ENCODE data around the gene TBC1D22A. TPM values are rescaled to one million over a fixed set of nuclear protein-coding genes. Genes with fewer than 3 reads are reported as not detected.

Gene TBC1D22A
- polyA plus RNA-seq, 4 donors, result 17.7 to 26.4 (median 21.0) TPM

DNA sequence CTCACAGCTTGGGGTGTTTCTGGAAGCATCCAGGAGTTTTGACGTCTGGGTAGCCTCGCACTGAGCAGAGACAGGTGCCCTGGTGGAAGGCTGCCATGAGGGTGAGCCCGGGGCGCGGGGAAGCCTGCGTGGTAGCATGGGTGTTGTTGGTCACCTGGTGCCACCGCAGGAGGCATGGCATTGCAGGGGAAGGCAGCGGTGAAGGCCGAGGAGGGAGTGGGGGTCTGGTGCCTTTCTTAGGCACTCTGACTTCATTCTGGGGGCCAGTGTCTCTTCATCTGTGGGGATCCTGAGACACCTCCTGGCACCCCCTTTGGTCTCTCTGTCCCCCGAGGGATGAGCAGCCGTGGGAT, 271.2 kb downstream of the TBC1D22A start:
- H3K4me3 ChIP-seq (ENCODE audit: low read depth in 1 of 3, low read length in 3 of 3), result no peak overlapping the region
- DNase-seq (no peak), FAIRE-seq (no peak)
- peaks cover 0 to 13% (median 0%) of the 10 kb centered on the region in 3 donors for H3K4me1 ChIP-seq (ENCODE audit: control insufficient read depth in 3 of 3, insufficient read depth in 2 of 3, low read depth in 1 of 3, low read length in 2 of 3)
- 83 to 91% (median 84%) methylated on average over 9 to 11 of the region's 11 CpGs for WGBS, 3 donors
- no peaks in the 10 kb centered on the region for H3K9me3 ChIP-seq (ENCODE audit: control insufficient read depth in 2 of 2, insufficient read depth in 1 of 2, low read depth in 1 of 2, low read length in 1 of 2)
- H3K27me3 ChIP-seq (ENCODE audit: control insufficient read depth in 3 of 3, insufficient read depth in 3 of 3, low read length in 3 of 3), result no peaks in the 10 kb centered on the region
- H3K27ac ChIP-seq (ENCODE audit: low read depth in 1 of 3, low read length in 2 of 3), result peak overlapping the region in 2 of 3 donors; percentile 4 to 64
- peaks cover 0 to 43% (median 0%) of the 10 kb centered on the region in 3 donors for H3K36me3 ChIP-seq (ENCODE audit: control insufficient read depth in 3 of 3, insufficient read depth in 2 of 3, low read depth in 1 of 3, low read length in 3 of 3)

GRCh38 chr22:47034076-47034808, 271.8 kb downstream of the TBC1D22A start:
- Histone ChIP-seq H3K27me3 (ENCODE audit: control insufficient read depth in 3 of 3, insufficient read depth in 3 of 3, low read length in 3 of 3) (no peaks in the 10 kb centered on the region), H3K9me3 (ENCODE audit: control insufficient read depth in 2 of 2, insufficient read depth in 1 of 2, low read depth in 1 of 2, low read length in 1 of 2) (no peaks in the 10 kb centered on the region), H3K4me3 (ENCODE audit: low read depth in 1 of 3, low read length in 3 of 3) (no peak overlapping the region), H3K4me1 (ENCODE audit: control insufficient read depth in 3 of 3, insufficient read depth in 2 of 3, low read depth in 1 of 3, low read length in 2 of 3) (peaks cover 0 to 13% (median 0%) of the 10 kb centered on the region in 3 donors), H3K36me3 (ENCODE audit: control insufficient read depth in 3 of 3, insufficient read depth in 2 of 3, low read depth in 1 of 3, low read length in 3 of 3) (peaks cover 0 to 41% (median 0%) of the 10 kb centered on the region in 3 donors), H3K27ac (ENCODE audit: low read depth in 1 of 3, low read length in 2 of 3) (no peak overlapping the region)
- DNase-seq, result no peak
- FAIRE-seq, result no peak
- WGBS, 3 donors, result 85 to 90% (median 89%) methylated on average over 21 of the region's 21 CpGs

DNA sequence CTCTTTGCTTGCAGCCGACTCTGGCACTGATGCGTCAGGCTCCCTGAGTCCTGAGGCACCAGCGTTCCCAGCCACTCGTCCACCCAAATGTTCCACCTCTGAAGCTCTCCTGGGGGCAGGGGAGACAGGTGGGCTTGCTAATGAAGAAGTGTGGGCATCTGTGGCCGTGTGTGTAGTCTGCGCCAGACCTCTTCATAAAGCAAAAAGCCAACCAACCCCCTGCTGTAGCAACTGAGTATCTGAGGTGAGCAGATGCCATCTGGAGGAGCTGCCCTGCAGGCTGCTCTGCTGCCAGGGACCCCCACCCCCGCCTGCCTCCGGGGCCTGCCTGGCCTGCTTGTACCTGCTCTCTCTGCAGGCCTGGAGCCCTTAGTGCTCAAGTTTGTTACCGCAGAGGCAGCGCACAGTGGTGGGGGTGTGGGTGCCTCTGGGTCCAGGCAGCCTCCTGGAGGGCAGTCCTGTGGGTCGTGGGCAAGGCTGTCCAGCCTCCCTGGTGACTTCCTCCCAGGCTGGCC, 272.5 kb downstream of the TBC1D22A start:
- no peak for DNase-seq
- Histone ChIP-seq H3K4me3 (ENCODE audit: low read depth in 1 of 3, low read length in 3 of 3) (no peak overlapping the region), H3K27ac (ENCODE audit: low read depth in 1 of 3, low read length in 2 of 3) (no peak overlapping the region), H3K4me1 (ENCODE audit: control insufficient read depth in 3 of 3, insufficient read depth in 2 of 3, low read depth in 1 of 3, low read length in 2 of 3) (peaks cover 0 to 17% (median 0%) of the 10 kb centered on the region in 3 donors), H3K36me3 (ENCODE audit: control insufficient read depth in 3 of 3, insufficient read depth in 2 of 3, low read depth in 1 of 3, low read length in 3 of 3) (peaks cover 0 to 37% (median 0%) of the 10 kb centered on the region in 3 donors), H3K9me3 (ENCODE audit: control insufficient read depth in 2 of 2, insufficient read depth in 1 of 2, low read depth in 1 of 2, low read length in 1 of 2) (no peaks in the 10 kb centered on the region), H3K27me3 (ENCODE audit: control insufficient read depth in 3 of 3, insufficient read depth in 3 of 3, low read length in 3 of 3) (no peaks in the 10 kb centered on the region)
- no peak for FAIRE-seq
- WGBS, 3 donors, result 81 to 89% (median 81%) methylated on average over 11 of the region's 11 CpGs

- no peak for DNase-seq
- FAIRE-seq, result no peak
- peaks cover 0 to 17% (median 0%) of the 10 kb centered on the region in 3 donors for H3K4me1 ChIP-seq (ENCODE audit: control insufficient read depth in 3 of 3, insufficient read depth in 2 of 3, low read depth in 1 of 3, low read length in 2 of 3)
- no peak overlapping the region for H3K4me3 ChIP-seq (ENCODE audit: low read depth in 1 of 3, low read length in 3 of 3)
- H3K36me3 ChIP-seq (ENCODE audit: control insufficient read depth in 3 of 3, insufficient read depth in 2 of 3, low read depth in 1 of 3, low read length in 3 of 3), result peaks cover 0 to 37% (median 0%) of the 10 kb centered on the region in 3 donors
- WGBS, 3 donors, result 83 to 85% (median 83%) methylated on average over 11 of the region's 11 CpGs
- H3K27me3 ChIP-seq (ENCODE audit: control insufficient read depth in 3 of 3, insufficient read depth in 3 of 3, low read length in 3 of 3), result no peaks in the 10 kb centered on the region
- H3K9me3 ChIP-seq (ENCODE audit: control insufficient read depth in 2 of 2, insufficient read depth in 1 of 2, low read depth in 1 of 2, low read length in 1 of 2), result no peaks in the 10 kb centered on the region
- H3K27ac ChIP-seq (ENCODE audit: low read depth in 1 of 3, low read length in 2 of 3), result no peak overlapping the region
These were observed 273.0 kb downstream of the TBC1D22A start for GRCh38 chr22:47035425-47035881.

- H3K27ac ChIP-seq (ENCODE audit: low read depth in 1 of 3, low read length in 2 of 3), result no peak overlapping the region
- no peaks in the 10 kb centered on the region for H3K9me3 ChIP-seq (ENCODE audit: control insufficient read depth in 2 of 2, insufficient read depth in 1 of 2, low read depth in 1 of 2, low read length in 1 of 2)
- peaks cover 0 to 17% (median 0%) of the 10 kb centered on the region in 3 donors for H3K4me1 ChIP-seq (ENCODE audit: control insufficient read depth in 3 of 3, insufficient read depth in 2 of 3, low read depth in 1 of 3, low read length in 2 of 3)
- FAIRE-seq (no peak), DNase-seq (no peak)
- peaks cover 0 to 40% (median 0%) of the 10 kb centered on the region in 3 donors for H3K36me3 ChIP-seq (ENCODE audit: control insufficient read depth in 3 of 3, insufficient read depth in 2 of 3, low read depth in 1 of 3, low read length in 3 of 3)
- H3K27me3 ChIP-seq (ENCODE audit: control insufficient read depth in 3 of 3, insufficient read depth in 3 of 3, low read length in 3 of 3), result no peaks in the 10 kb centered on the region
- 94 to 98% (median 94%) methylated on average over 10 of the region's 10 CpGs for WGBS, 3 donors
- H3K4me3 ChIP-seq (ENCODE audit: low read depth in 1 of 3, low read length in 3 of 3), result no peak overlapping the region
These were observed 273.9 kb downstream of the TBC1D22A start for GRCh38 chr22:47036352-47036751.

DNA sequence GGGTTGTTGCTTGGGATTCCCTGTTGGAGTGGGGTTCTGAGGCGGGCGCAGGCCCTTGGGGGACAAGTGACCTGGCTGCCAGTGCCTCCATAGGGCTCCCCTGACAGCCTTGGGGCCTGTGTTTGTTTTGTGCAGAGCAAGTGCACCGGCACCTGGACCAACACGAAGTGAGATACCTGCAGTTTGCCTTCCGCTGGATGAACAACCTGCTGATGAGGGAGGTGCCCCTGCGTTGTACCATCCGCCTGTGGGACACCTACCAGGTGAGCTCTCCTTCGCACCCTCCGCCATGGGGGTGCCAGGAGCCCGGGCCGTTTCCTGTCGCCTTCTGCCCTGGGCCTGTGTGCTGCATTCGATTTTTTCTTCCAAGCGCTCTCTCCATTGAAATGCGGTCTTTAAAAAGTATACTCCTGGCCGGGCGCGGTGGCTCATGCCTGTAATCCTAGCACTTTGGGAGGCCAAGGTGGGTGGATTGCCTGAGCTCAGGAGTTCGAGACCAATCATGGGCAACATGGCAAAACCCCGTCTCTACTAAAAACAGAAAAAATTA, 274.6 kb downstream of the TBC1D22A start:
- no peaks in the 10 kb centered on the region for H3K9me3 ChIP-seq (ENCODE audit: control insufficient read depth in 2 of 2, insufficient read depth in 1 of 2, low read depth in 1 of 2, low read length in 1 of 2)
- FAIRE-seq, result no peak
- peaks cover 0 to 17% (median 0%) of the 10 kb centered on the region in 3 donors for H3K4me1 ChIP-seq (ENCODE audit: control insufficient read depth in 3 of 3, insufficient read depth in 2 of 3, low read depth in 1 of 3, low read length in 2 of 3)
- DNase-seq, result no peak
- H3K27me3 ChIP-seq (ENCODE audit: control insufficient read depth in 3 of 3, insufficient read depth in 3 of 3, low read length in 3 of 3), result no peaks in the 10 kb centered on the region
- H3K27ac ChIP-seq (ENCODE audit: low read depth in 1 of 3, low read length in 2 of 3), result no peak overlapping the region
- H3K36me3 ChIP-seq (ENCODE audit: control insufficient read depth in 3 of 3, insufficient read depth in 2 of 3, low read depth in 1 of 3, low read length in 3 of 3), result peaks cover 0 to 35% (median 0%) of the 10 kb centered on the region in 3 donors
- H3K4me3 ChIP-seq (ENCODE audit: low read depth in 1 of 3, low read length in 3 of 3), result no peak overlapping the region
- WGBS, 3 donors, result 97 to 98% (median 98%) methylated on average over 20 of the region's 20 CpGs

GRCh38 chr22:47038206-47038835, 275.9 kb downstream of the TBC1D22A start:
- no peak overlapping the region for H3K27ac ChIP-seq (ENCODE audit: low read depth in 1 of 3, low read length in 2 of 3)
- DNase-seq, result no peak
- FAIRE-seq, result no peak
- H3K4me3 ChIP-seq (ENCODE audit: low read depth in 1 of 3, low read length in 3 of 3), result no peak overlapping the region
- H3K27me3 ChIP-seq (ENCODE audit: control insufficient read depth in 3 of 3, insufficient read depth in 3 of 3, low read length in 3 of 3), result no peaks in the 10 kb centered on the region
- 93 to 94% (median 94%) methylated on average over 18 of the region's 18 CpGs for WGBS, 3 donors
- peaks cover 0 to 8% (median 0%) of the 10 kb centered on the region in 3 donors for H3K4me1 ChIP-seq (ENCODE audit: control insufficient read depth in 3 of 3, insufficient read depth in 2 of 3, low read depth in 1 of 3, low read length in 2 of 3)
- peaks cover 0 to 32% (median 0%) of the 10 kb centered on the region in 3 donors for H3K36me3 ChIP-seq (ENCODE audit: control insufficient read depth in 3 of 3, insufficient read depth in 2 of 3, low read depth in 1 of 3, low read length in 3 of 3)
- H3K9me3 ChIP-seq (ENCODE audit: control insufficient read depth in 2 of 2, insufficient read depth in 1 of 2, low read depth in 1 of 2, low read length in 1 of 2), result no peaks in the 10 kb centered on the region

GRCh38 chr22:47039356-47039755, 276.9 kb downstream of the TBC1D22A start:
- peaks cover 0 to 32% (median 0%) of the 10 kb centered on the region in 3 donors for H3K36me3 ChIP-seq (ENCODE audit: control insufficient read depth in 3 of 3, insufficient read depth in 2 of 3, low read depth in 1 of 3, low read length in 3 of 3)
- DNase-seq (peak; percentile 22 to 55), FAIRE-seq (no peak)
- H3K4me3 ChIP-seq (ENCODE audit: low read depth in 1 of 3, low read length in 3 of 3), result no peak overlapping the region
- peaks cover 2 to 9% (median 7%) of the 10 kb centered on the region in 3 donors for H3K4me1 ChIP-seq (ENCODE audit: control insufficient read depth in 3 of 3, insufficient read depth in 2 of 3, low read depth in 1 of 3, low read length in 2 of 3)
- WGBS, 3 donors, result 61 to 82% (median 72%) methylated on average over 5 of the region's 5 CpGs
- peak overlapping the region in 1 of 3 donors; percentile 22 for H3K27ac ChIP-seq (ENCODE audit: low read depth in 1 of 3, low read length in 2 of 3)
- H3K9me3 ChIP-seq (ENCODE audit: control insufficient read depth in 2 of 2, insufficient read depth in 1 of 2, low read depth in 1 of 2, low read length in 1 of 2), result no peaks in the 10 kb centered on the region
- H3K27me3 ChIP-seq (ENCODE audit: control insufficient read depth in 3 of 3, insufficient read depth in 3 of 3, low read length in 3 of 3), result no peaks in the 10 kb centered on the region
